Panc1 (cell line): ENCODE results near the gene FCF1. TPM values are rescaled to one million over a fixed set of nuclear protein-coding genes. Genes with fewer than 3 reads are reported as not detected.

Source experiments
- ATAC-seq: fragments of 200-7000 bp; cut with Tn5 transposase; 2 replicates; pipeline ENCODE4 v1.9.1; 2020; ENCODE audit warnings: mild to moderate bottlenecking, moderate library complexity
- BruUV-seq: library from RNA; stranded (reverse); fragments of 400-500 nt; replicated peaks from 2 replicates; lab custom pipeline; 2021; lab: Mats Ljungman, UMichigan
- CTCF ChIA-PET: fragments of 300-600 bp; sonication (Branson Sonifier 250); formaldehyde crosslinking; loops from one replicate; lab custom pipeline; 2022; ENCODE audit warnings: antibody characterized with exemption; lab: Charles Lee
- POLR2A ChIA-PET: fragments of 300-600 bp; sonication (Branson Sonifier 250); formaldehyde crosslinking; loops from one replicate; lab custom pipeline; 2022; ENCODE audit warnings: antibody characterized with exemption; lab: Charles Lee
- DNase-seq: peaks from one replicate; pipeline ENCODE4 v3.0.0-alpha.2; 2010; ENCODE audit warnings: low read depth, low spot score
- H3K27ac ChIP-seq: 2 replicates; pipeline ENCODE4 v1.5.1; 2011; ENCODE audit warnings: mild to moderate bottlenecking, low read length, inconsistent platforms
- H3K27me3 ChIP-seq: fragments of 200-500 bp; sonication (Bioruptor generic); 2 replicates; pipeline ENCODE4 v1.6.0; 2014; ENCODE audit warnings: low read length, inconsistent platforms; ENCODE audit not compliant: control insufficient read depth, insufficient read depth
- H3K36me3 ChIP-seq: fragments of 200-500 bp; sonication (Bioruptor generic); 2 replicates; pipeline ENCODE4 v1.5.1; 2014; ENCODE audit warnings: inconsistent platforms, mild to moderate bottlenecking, low read length, moderate library complexity; ENCODE audit not compliant: control insufficient read depth, insufficient read depth
- H3K4me1 ChIP-seq: 2 replicates; pipeline ENCODE4 v1.5.1; 2011; ENCODE audit warnings: inconsistent platforms, mild to moderate bottlenecking, low read length, moderate library complexity; ENCODE audit not compliant: control insufficient read depth, insufficient read depth
- H3K4me3 ChIP-seq, 2 experiments: 2 replicates each; pipeline ENCODE4 v1.5.1; 2011 to 2012; ENCODE audit warnings: low read depth in 2 of 2, low read length in 2 of 2, mild to moderate bottlenecking in 2 of 2, inconsistent platforms in 1 of 2, moderate library complexity in 1 of 2
- H3K9me3 ChIP-seq: fragments of 200-500 bp; sonication (Bioruptor generic); 2 replicates; pipeline ENCODE4 v1.5.1; 2014; ENCODE audit warnings: low read depth, mild to moderate bottlenecking, inconsistent platforms, low read length, moderate library complexity; ENCODE audit not compliant: control insufficient read depth, insufficient read depth
- POLR2AphosphoS5 ChIP-seq: IDR thresholded peaks from 2 replicates; pipeline ENCODE4 v1.6.1; 2012; ENCODE audit warnings: mild to moderate bottlenecking, low read depth, low read length, moderate library complexity
- SIN3A ChIP-seq: IDR thresholded peaks from 2 replicates; pipeline ENCODE4 v1.6.1; 2012; ENCODE audit warnings: low read depth, mild to moderate bottlenecking, low read length, moderate library complexity, borderline replicate concordance; ENCODE audit not compliant: insufficient read depth
- TCF7L2 ChIP-seq: IDR thresholded peaks from 2 replicates; pipeline ENCODE4 v1.6.1; 2011; ENCODE audit warnings: mild to moderate bottlenecking, low read depth, low read length, inconsistent platforms
- in situ Hi-C: cut with HindIII; loops from 2 replicates; pipeline ENCODE4 v1.10.0; 2016; ENCODE audit warnings: low sequenced_read_pairs, low pct_unique_long_range_greater_than_20kb
- intact Hi-C: fragments of 100-400 bp; cut with micrococcal nuclease; formaldehyde crosslinking; loops from one replicate; pipeline ENCODE4 v1.10.0; 2022; ENCODE audit not compliant: unreplicated experiment
- total RNA-seq: library from RNA; stranded (reverse); gene quantifications from one replicate; pipeline ENCODE4 v1.2.1, GENCODE V29; 2021; ENCODE audit not compliant: unreplicated experiment
- TF ChIP-seq, protein P1 (sequence below): fragments of 450-650 bp; IDR thresholded peaks from 2 replicates; pipeline ENCODE4 v1.5.1; 2017; ENCODE audit warnings: mild to moderate bottlenecking
- TF ChIP-seq, protein P2 (sequence below), 2 experiments: IDR thresholded peaks; 2 replicates each; pipeline ENCODE4 v1.6.1; 2011 to 2012; ENCODE audit warnings: low read depth in 2 of 2, control low read depth in 1 of 2, low read length in 1 of 2, mild to moderate bottlenecking in 1 of 2, moderate library complexity in 1 of 2; ENCODE audit not compliant: insufficient read depth in 1 of 2

The FCF1 gene
- total RNA-seq, 1 experiment from 2014 or later: 41.5 TPM

DNA sequence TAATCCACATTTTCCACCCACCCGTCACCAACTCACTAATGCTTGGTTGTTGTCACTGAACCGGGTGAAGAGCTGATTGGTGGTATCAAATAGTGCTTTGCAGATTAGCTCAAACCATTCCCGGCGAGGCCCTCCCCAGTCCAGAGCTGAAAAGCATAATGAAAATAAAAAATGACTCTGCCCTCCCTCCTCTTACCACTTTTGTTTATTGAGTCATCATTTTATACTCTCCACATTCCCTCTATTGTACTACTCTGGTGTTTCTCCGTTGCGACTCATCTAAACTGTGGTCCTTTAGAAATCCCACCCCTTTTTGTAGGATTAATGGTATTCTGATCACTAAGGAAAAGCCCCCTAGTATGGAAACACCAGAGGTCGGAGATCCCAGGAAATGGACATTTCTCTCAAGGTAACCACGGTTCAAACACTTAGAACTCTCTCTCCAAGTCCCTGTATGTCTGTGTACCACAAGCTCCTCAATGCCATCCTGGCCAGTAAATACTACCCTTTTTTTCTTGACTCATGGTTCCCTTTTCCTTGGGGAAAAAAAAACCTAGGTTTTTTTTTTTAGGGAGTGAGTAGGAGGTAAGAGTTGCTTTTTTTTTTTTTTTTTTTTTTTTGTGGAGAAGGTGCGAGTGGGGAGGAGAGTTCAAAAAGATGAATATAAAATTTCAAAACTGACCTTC lies 42.1 kb upstream of the FCF1 start:
- no peak overlapping the region for H3K27ac ChIP-seq
- ChIA-PET POLR2A (no interaction called here), CTCF (no interaction called here)
- TF ChIP-seq SIN3A: no peak
- TF ChIP-seq, protein P1, sequence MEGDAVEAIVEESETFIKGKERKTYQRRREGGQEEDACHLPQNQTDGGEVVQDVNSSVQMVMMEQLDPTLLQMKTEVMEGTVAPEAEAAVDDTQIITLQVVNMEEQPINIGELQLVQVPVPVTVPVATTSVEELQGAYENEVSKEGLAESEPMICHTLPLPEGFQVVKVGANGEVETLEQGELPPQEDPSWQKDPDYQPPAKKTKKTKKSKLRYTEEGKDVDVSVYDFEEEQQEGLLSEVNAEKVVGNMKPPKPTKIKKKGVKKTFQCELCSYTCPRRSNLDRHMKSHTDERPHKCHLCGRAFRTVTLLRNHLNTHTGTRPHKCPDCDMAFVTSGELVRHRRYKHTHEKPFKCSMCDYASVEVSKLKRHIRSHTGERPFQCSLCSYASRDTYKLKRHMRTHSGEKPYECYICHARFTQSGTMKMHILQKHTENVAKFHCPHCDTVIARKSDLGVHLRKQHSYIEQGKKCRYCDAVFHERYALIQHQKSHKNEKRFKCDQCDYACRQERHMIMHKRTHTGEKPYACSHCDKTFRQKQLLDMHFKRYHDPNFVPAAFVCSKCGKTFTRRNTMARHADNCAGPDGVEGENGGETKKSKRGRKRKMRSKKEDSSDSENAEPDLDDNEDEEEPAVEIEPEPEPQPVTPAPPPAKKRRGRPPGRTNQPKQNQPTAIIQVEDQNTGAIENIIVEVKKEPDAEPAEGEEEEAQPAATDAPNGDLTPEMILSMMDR: no peak
- TF ChIP-seq, protein P2, sequence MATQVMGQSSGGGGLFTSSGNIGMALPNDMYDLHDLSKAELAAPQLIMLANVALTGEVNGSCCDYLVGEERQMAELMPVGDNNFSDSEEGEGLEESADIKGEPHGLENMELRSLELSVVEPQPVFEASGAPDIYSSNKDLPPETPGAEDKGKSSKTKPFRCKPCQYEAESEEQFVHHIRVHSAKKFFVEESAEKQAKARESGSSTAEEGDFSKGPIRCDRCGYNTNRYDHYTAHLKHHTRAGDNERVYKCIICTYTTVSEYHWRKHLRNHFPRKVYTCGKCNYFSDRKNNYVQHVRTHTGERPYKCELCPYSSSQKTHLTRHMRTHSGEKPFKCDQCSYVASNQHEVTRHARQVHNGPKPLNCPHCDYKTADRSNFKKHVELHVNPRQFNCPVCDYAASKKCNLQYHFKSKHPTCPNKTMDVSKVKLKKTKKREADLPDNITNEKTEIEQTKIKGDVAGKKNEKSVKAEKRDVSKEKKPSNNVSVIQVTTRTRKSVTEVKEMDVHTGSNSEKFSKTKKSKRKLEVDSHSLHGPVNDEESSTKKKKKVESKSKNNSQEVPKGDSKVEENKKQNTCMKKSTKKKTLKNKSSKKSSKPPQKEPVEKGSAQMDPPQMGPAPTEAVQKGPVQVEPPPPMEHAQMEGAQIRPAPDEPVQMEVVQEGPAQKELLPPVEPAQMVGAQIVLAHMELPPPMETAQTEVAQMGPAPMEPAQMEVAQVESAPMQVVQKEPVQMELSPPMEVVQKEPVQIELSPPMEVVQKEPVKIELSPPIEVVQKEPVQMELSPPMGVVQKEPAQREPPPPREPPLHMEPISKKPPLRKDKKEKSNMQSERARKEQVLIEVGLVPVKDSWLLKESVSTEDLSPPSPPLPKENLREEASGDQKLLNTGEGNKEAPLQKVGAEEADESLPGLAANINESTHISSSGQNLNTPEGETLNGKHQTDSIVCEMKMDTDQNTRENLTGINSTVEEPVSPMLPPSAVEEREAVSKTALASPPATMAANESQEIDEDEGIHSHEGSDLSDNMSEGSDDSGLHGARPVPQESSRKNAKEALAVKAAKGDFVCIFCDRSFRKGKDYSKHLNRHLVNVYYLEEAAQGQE (IDR thresholded peaks at IDR 0.05; ENCODE audit: insufficient read depth in 1 of 2, low read depth in 2 of 2, low read length in 1 of 2): no peak
- TF ChIP-seq POLR2AphosphoS5: no peak
- no peak for TF ChIP-seq TCF7L2
- no peak for DNase-seq
- H3K4me1 ChIP-seq: no peaks in the 10 kb centered on the region
- ATAC-seq: no peak
- in situ Hi-C loops: no loop called here
- no TSS peak for BruUV-seq
- intact Hi-C loops: no loop called here
- H3K36me3 ChIP-seq: peaks cover 19% of the 10 kb centered on the region
- no peak overlapping the region for H3K4me3 ChIP-seq
- H3K9me3 ChIP-seq: no peaks in the 10 kb centered on the region
- H3K27me3 ChIP-seq: no peaks in the 10 kb centered on the region

DNA sequence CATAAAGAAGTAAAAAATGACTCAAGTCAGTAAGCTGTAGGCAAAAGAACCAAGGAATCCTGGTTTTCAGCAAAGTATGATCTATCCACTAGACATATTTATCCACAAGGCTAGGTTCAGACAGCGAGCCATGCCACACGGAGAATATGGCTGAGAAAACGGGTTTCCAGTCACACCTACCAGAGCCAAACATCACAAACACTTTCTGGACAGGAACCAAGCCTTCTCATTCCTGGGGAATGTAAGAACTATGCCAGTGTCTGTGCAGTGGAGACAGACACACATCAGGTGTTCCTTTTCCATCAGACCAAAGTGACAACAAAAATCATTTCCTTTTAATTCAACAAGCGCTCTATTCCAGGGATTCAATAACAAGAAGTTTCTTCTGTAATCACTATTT lies 41.2 kb upstream of the FCF1 start:
- Histone ChIP-seq H3K4me1 (no peaks in the 10 kb centered on the region), H3K27me3 (no peaks in the 10 kb centered on the region), H3K36me3 (peaks cover 19% of the 10 kb centered on the region), H3K27ac (no peak overlapping the region), H3K9me3 (no peaks in the 10 kb centered on the region), H3K4me3 (no peak overlapping the region)
- ChIA-PET CTCF (no interaction called here), POLR2A (no interaction called here)
- ATAC-seq (peak; percentile 72), DNase-seq (peak; percentile 28)
- intact Hi-C loops (no loop called here), in situ Hi-C loops (no loop called here)
- BruUV-seq: no TSS peak
- no peak for TF ChIP-seq SIN3A
- TF ChIP-seq, protein P2 (IDR thresholded peaks at IDR 0.05; ENCODE audit: insufficient read depth in 1 of 2, low read depth in 2 of 2, low read length in 1 of 2): no peak
- TF ChIP-seq, protein P1: no peak
- no peak for TF ChIP-seq POLR2AphosphoS5
- TF ChIP-seq TCF7L2: no peak
